PC-3 (cell line): ENCODE data around the gene STK32C. TPM values are rescaled to one million over a fixed set of nuclear protein-coding genes. Genes with fewer than 3 reads are reported as not detected.

Source experiments
- ATAC-seq: fragments of 200-7000 bp; cut with Tn5 transposase; 2 replicates; pipeline ENCODE4 v1.9.1; 2020; ENCODE audit warnings: mild to moderate bottlenecking, moderate library complexity
- BruUV-seq: library from RNA; stranded (reverse); fragments of 400-500 nt; replicated peaks from 2 replicates; lab custom pipeline; 2021; lab: Mats Ljungman, UMichigan
- CTCF ChIA-PET: fragments of 300-600 bp; sonication (Branson Sonifier 250); formaldehyde crosslinking; loops from one replicate; lab custom pipeline; 2022; ENCODE audit warnings: antibody characterized with exemption; lab: Charles Lee
- POLR2A ChIA-PET: fragments of 300-600 bp; sonication (Branson Sonifier 250); formaldehyde crosslinking; loops from one replicate; lab custom pipeline; 2022; ENCODE audit warnings: antibody characterized with exemption; ENCODE audit not compliant: unreplicated experiment; lab: Charles Lee
- DNase-seq: peaks from one replicate; pipeline ENCODE4 v3.0.0-alpha.2; 2015
- H2AFZ ChIP-seq: fragments of 300-600 bp; sonication (generic); 2 replicates; pipeline ENCODE4 v1.6.0; 2016; ENCODE audit warnings: antibody characterized with exemption, low read length
- H3F3A ChIP-seq: fragments of 300-600 bp; sonication (generic); one replicate; pipeline ENCODE4 v1.6.0; 2017; ENCODE audit warnings: antibody characterized with exemption, low read length, control low read depth, mild to moderate bottlenecking; ENCODE audit not compliant: unreplicated experiment
- H3K27ac ChIP-seq: fragments of 300-600 bp; sonication (generic); 2 replicates; pipeline ENCODE4 v1.5.1; 2016; ENCODE audit warnings: mild to moderate bottlenecking, low read length
- H3K27me3 ChIP-seq: fragments of 300-600 bp; sonication (generic); 2 replicates; pipeline ENCODE4 v1.6.1; 2016; ENCODE audit warnings: low read length, mixed read lengths
- H3K36me3 ChIP-seq: fragments of 300-600 bp; sonication (generic); 2 replicates; pipeline ENCODE4 v1.6.1; 2016; ENCODE audit warnings: low read depth, mixed run types, low read length, mixed read lengths
- H3K4me1 ChIP-seq: fragments of 300-600 bp; sonication (generic); 2 replicates; pipeline ENCODE4 v1.5.1; 2016; ENCODE audit warnings: low read length; ENCODE audit not compliant: insufficient read depth
- H3K4me2 ChIP-seq: fragments of 300-600 bp; sonication (generic); 2 replicates; pipeline ENCODE4 v1.6.0; 2016; ENCODE audit warnings: low read length
- H3K4me3 ChIP-seq: fragments of 300-600 bp; sonication (generic); 2 replicates; pipeline ENCODE4 v1.5.1; 2016; ENCODE audit warnings: mild to moderate bottlenecking, low read length, mixed read lengths
- H3K79me2 ChIP-seq: fragments of 300-600 bp; sonication (generic); 2 replicates; pipeline ENCODE4 v1.6.1; 2017; ENCODE audit warnings: low read length, mixed read lengths
- H3K9ac ChIP-seq: fragments of 300-600 bp; sonication (generic); 2 replicates; pipeline ENCODE4 v1.6.0; 2016; ENCODE audit warnings: mild to moderate bottlenecking, low read length
- H3K9me2 ChIP-seq: fragments of 300-600 bp; sonication (generic); replicated peaks from 2 replicates; pipeline ENCODE4 v1.6.1; 2016; ENCODE audit warnings: mixed run types, low read length, mixed read lengths
- H3K9me3 ChIP-seq: fragments of 300-600 bp; sonication (generic); 2 replicates; pipeline ENCODE4 v1.6.1; 2016; ENCODE audit warnings: low read length, mixed read lengths
- H4K20me1 ChIP-seq: fragments of 300-600 bp; sonication (generic); 2 replicates; pipeline ENCODE4 v1.6.1; 2016; ENCODE audit warnings: low read length, mixed read lengths
- CTCF ChIP-seq: fragments of 300-600 bp; sonication (generic); conservative IDR thresholded peaks from 2 replicates; pipeline ENCODE4 v1.5.1; 2017; ENCODE audit warnings: antibody characterized with exemption, low read depth, mild to moderate bottlenecking, low read length
- EZH2 ChIP-seq: fragments of 300-600 bp; sonication (generic); IDR thresholded peaks from one replicate; pipeline ENCODE4 v1.6.1; 2017; ENCODE audit warnings: antibody characterized with exemption, mild to moderate bottlenecking, low read length; ENCODE audit not compliant: unreplicated experiment
- EZH2phosphoT487 ChIP-seq: fragments of 300-600 bp; sonication (generic); IDR thresholded peaks from 2 replicates; pipeline ENCODE4 v1.6.1; 2018; ENCODE audit warnings: mild to moderate bottlenecking, antibody characterized with exemption, low read length, borderline replicate concordance
- intact Hi-C: fragments of 100-400 bp; cut with micrococcal nuclease; formaldehyde crosslinking; loops from 2 replicates; pipeline ENCODE4 v1.9.0; 2023
- total RNA-seq: library from RNA; depleted of rRNA; stranded (reverse); fragments of >200 nt; gene quantifications from 2 replicates; pipeline ENCODE4 v1.2.3, GENCODE V29; 2014

STK32C gene
- total RNA-seq, 1 experiment from 2014 or later: 28.3 TPM

- POLR2A ChIA-PET: no interaction called here
- CTCF ChIA-PET: no interaction called here
- no peak for DNase-seq
- Histone ChIP-seq H3K36me3 (no peaks in the 10 kb centered on the region), H3K9me3 (no peaks in the 10 kb centered on the region), H3K4me2 (no peak overlapping the region), H2AFZ (no peak overlapping the region), H3K79me2 (no peaks in the 10 kb centered on the region), H3K4me3 (no peak overlapping the region), H3K27ac (no peak overlapping the region), H3K9me2 (no peaks in the 10 kb centered on the region), H3K4me1 (peaks cover 7% of the 10 kb centered on the region), H3K27me3 (no peaks in the 10 kb centered on the region), H3K9ac (no peak overlapping the region), H4K20me1 (no peaks in the 10 kb centered on the region), H3F3A (no peaks in the 10 kb centered on the region)
- BruUV-seq: no TSS peak
- no peak for ATAC-seq
- intact Hi-C loops: no loop called here
- no peak for TF ChIP-seq CTCF
- no peak for TF ChIP-seq EZH2phosphoT487
- no peak for TF ChIP-seq EZH2
These were observed 143.8 kb downstream of the STK32C start for GRCh38 chr10:132163826-132164515.

- BruUV-seq: no TSS peak
- H3K36me3 ChIP-seq: no peaks in the 10 kb centered on the region
- no peaks in the 10 kb centered on the region for H3K9me3 ChIP-seq
- no peaks in the 10 kb centered on the region for H4K20me1 ChIP-seq
- peak; percentile 89 for ATAC-seq
- TF ChIP-seq EZH2phosphoT487 (no peak), CTCF (0 out of 2 replicates have a peak, but pooled peaks have one; percentile 15)
- ChIA-PET CTCF (no interaction called here), POLR2A (no interaction called here)
- no peaks in the 10 kb centered on the region for H3K9me2 ChIP-seq
- H3K9ac ChIP-seq: no peak overlapping the region
- peaks cover 7% of the 10 kb centered on the region for H3K4me1 ChIP-seq
- peak; percentile 80 for DNase-seq
- intact Hi-C loops: no loop called here
- H3K27me3 ChIP-seq: no peaks in the 10 kb centered on the region
- no peak overlapping the region for H3K27ac ChIP-seq
- H2AFZ ChIP-seq: peak overlapping the region; percentile 34; the same call in 1 of the 2 replicates
- no peaks in the 10 kb centered on the region for H3K79me2 ChIP-seq
- no peaks in the 10 kb centered on the region for H3F3A ChIP-seq
- H3K4me2 ChIP-seq: peak overlapping the region; percentile 64
- H3K4me3 ChIP-seq: peak overlapping the region; percentile 31; the same call in 1 of the 2 replicates
These were observed 144.4 kb downstream of the STK32C start for GRCh38 chr10:132163278-132163765.
